Trophoblast cell (in vitro differentiated cells and primary cell): ENCODE data around the gene PTPN1.

Experiments used
- DNase-seq, 2 donors: peaks; one replicate each; pipeline ENCODE4 v3.0.0-alpha.2; 2016
- H2AFZ ChIP-seq: 2 replicates; pipeline ENCODE4 v1.6.1; 2013; ENCODE audit warnings: low read length, moderate library complexity, mild to moderate bottlenecking; ENCODE audit not compliant: insufficient read depth, poor library complexity
- H2AK5ac ChIP-seq: 2 replicates; pipeline ENCODE4 v1.6.1; 2013; ENCODE audit warnings: mild to moderate bottlenecking, low read length
- H2BK120ac ChIP-seq: 2 replicates; pipeline ENCODE4 v1.6.1; 2013; ENCODE audit warnings: low read length, mild to moderate bottlenecking, moderate library complexity; ENCODE audit not compliant: insufficient read depth, poor library complexity
- H2BK12ac ChIP-seq: 2 replicates; pipeline ENCODE4 v1.6.1; 2013; ENCODE audit warnings: mild to moderate bottlenecking, low read length, moderate library complexity
- H2BK5ac ChIP-seq: 2 replicates; pipeline ENCODE4 v1.6.1; 2013; ENCODE audit warnings: low read length, low read depth, moderate library complexity, mild to moderate bottlenecking; ENCODE audit not compliant: poor library complexity
- H3K14ac ChIP-seq: 2 replicates; pipeline ENCODE4 v1.6.1; 2013; ENCODE audit warnings: mild to moderate bottlenecking, low read length
- H3K18ac ChIP-seq: 2 replicates; pipeline ENCODE4 v1.6.1; 2013; ENCODE audit warnings: mild to moderate bottlenecking, low read length
- H3K23ac ChIP-seq: 2 replicates; pipeline ENCODE4 v1.6.1; 2013; ENCODE audit warnings: low read length
- H3K27ac ChIP-seq: 2 replicates; pipeline ENCODE4 v1.5.1; 2013; ENCODE audit warnings: low read depth, mild to moderate bottlenecking, inconsistent platforms, low read length, moderate library complexity
- H3K27me3 ChIP-seq: 2 replicates; pipeline ENCODE4 v1.6.1; 2013; ENCODE audit warnings: inconsistent platforms, mild to moderate bottlenecking, low read length, moderate library complexity; ENCODE audit not compliant: insufficient read depth
- H3K36me3 ChIP-seq, 2 experiments: 1 replicate in 1 of 2; 2 replicates in 1 of 2; pipeline ENCODE4 v1.6.1; 2013; ENCODE audit warnings: low read length in 2 of 2, mild to moderate bottlenecking in 2 of 2, moderate library complexity in 1 of 2; ENCODE audit not compliant: insufficient read depth in 2 of 2, control insufficient read depth in 1 of 2
- H3K4ac ChIP-seq: 2 replicates; pipeline ENCODE4 v1.6.1; 2013; ENCODE audit warnings: low read depth, mild to moderate bottlenecking, low read length, moderate library complexity
- H3K4me1 ChIP-seq, 2 experiments: 1 replicate in 1 of 2; 2 replicates in 1 of 2; pipeline ENCODE4 v1.6.1; 2013; ENCODE audit warnings: low read length in 2 of 2, mild to moderate bottlenecking in 2 of 2, moderate library complexity in 1 of 2; ENCODE audit not compliant: insufficient read depth in 2 of 2, control insufficient read depth in 1 of 2
- H3K4me2 ChIP-seq: 2 replicates; pipeline ENCODE4 v1.6.1; 2013; ENCODE audit warnings: inconsistent platforms, mild to moderate bottlenecking, low read length, moderate library complexity
- H3K4me3 ChIP-seq: 2 replicates; pipeline ENCODE4 v1.5.1; 2013; ENCODE audit warnings: mild to moderate bottlenecking, low read depth, low read length, inconsistent platforms
- H3K79me1 ChIP-seq: one replicate; pipeline ENCODE4 v1.6.1; 2013; ENCODE audit warnings: low read length
- H3K79me2 ChIP-seq: 2 replicates; pipeline ENCODE4 v1.6.1; 2013; ENCODE audit warnings: low read length, mild to moderate bottlenecking; ENCODE audit not compliant: control insufficient read depth, insufficient read depth, poor library complexity
- H3K9ac ChIP-seq: 2 replicates; pipeline ENCODE4 v1.6.1; 2013; ENCODE audit warnings: mild to moderate bottlenecking, low read length
- H3K9me3 ChIP-seq: 2 replicates; pipeline ENCODE4 v1.6.1; 2013; ENCODE audit warnings: low read depth, mild to moderate bottlenecking, control low read depth, inconsistent platforms, low read length; ENCODE audit not compliant: insufficient read depth
- H4K12ac ChIP-seq: 2 replicates; pipeline ENCODE4 v1.6.1; 2013; ENCODE audit warnings: low read depth, mild to moderate bottlenecking, low read length, moderate library complexity
- H4K8ac ChIP-seq: 2 replicates; pipeline ENCODE4 v1.6.1; 2013; ENCODE audit warnings: low read depth, mild to moderate bottlenecking, low read length, moderate library complexity
- H4K91ac ChIP-seq: one replicate; pipeline ENCODE4 v1.6.1; 2013; ENCODE audit warnings: low read depth, mild to moderate bottlenecking, low read length, moderate library complexity
- WGBS: extraction: QIAGEN DNeasy Blood & Tissue Kit; methylation state at CpG from one replicate; pipeline ENCODE4 v1.1.7; 2013; ENCODE audit warnings: missing lambda C conversion rate; ENCODE audit not compliant: insufficient read length, insufficient coverage; ENCODE audit errors: extremely low coverage; 5-methylcytosine and 5-hydroxymethylcytosine counted together

Gene PTPN1

DNA sequence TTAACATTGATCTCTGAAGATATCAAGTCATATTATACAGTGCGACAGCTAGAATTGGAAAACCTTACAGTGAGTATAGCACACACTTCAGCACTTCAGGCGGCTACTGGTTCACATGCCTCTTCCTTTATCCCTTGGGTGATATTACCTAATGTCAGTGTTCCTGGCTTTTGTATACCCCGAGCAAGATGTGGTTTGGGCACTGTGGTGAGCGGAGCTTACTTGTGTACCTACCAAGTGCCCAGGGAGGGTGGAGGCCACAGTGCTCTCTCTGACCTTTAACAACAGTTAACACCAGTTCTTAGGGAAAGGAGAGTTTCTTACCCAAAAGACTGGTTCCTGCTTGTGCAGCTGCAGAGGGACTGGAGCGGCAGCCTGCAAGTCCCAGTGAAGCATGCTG lies 64.4 kb downstream of the PTPN1 start:
- no peak overlapping the region for H3K14ac ChIP-seq
- no peaks in the 10 kb centered on the region for H3K27me3 ChIP-seq
- DNase-seq: no peak
- H4K8ac ChIP-seq: no peak overlapping the region
- no peak overlapping the region for H2AFZ ChIP-seq
- no peak overlapping the region for H3K18ac ChIP-seq
- H3K23ac ChIP-seq: no peak overlapping the region
- no peak overlapping the region for H2BK120ac ChIP-seq
- H4K12ac ChIP-seq: no peak overlapping the region
- H3K79me2 ChIP-seq: no peaks in the 10 kb centered on the region
- H3K9ac ChIP-seq: no peak overlapping the region
- no peak overlapping the region for H3K4me2 ChIP-seq
- H3K27ac ChIP-seq: no peak overlapping the region
- no peak overlapping the region for H2BK5ac ChIP-seq
- H3K79me1 ChIP-seq: peaks cover 2% of the 10 kb centered on the region
- H2AK5ac ChIP-seq: no peak overlapping the region
- peaks cover 37 to 42% of the 10 kb centered on the region in 2 experiments for H3K36me3 ChIP-seq
- no peaks in the 10 kb centered on the region for H3K9me3 ChIP-seq
- no peak overlapping the region for H2BK12ac ChIP-seq
- no CpG with 5 or more reads among the region's 5 CpGs for WGBS
- H4K91ac ChIP-seq: no peak overlapping the region
- peaks cover 3% of the 10 kb centered on the region in 2 experiments for H3K4me1 ChIP-seq
- H3K4ac ChIP-seq: no peak overlapping the region
- H3K4me3 ChIP-seq: no peak overlapping the region

DNA sequence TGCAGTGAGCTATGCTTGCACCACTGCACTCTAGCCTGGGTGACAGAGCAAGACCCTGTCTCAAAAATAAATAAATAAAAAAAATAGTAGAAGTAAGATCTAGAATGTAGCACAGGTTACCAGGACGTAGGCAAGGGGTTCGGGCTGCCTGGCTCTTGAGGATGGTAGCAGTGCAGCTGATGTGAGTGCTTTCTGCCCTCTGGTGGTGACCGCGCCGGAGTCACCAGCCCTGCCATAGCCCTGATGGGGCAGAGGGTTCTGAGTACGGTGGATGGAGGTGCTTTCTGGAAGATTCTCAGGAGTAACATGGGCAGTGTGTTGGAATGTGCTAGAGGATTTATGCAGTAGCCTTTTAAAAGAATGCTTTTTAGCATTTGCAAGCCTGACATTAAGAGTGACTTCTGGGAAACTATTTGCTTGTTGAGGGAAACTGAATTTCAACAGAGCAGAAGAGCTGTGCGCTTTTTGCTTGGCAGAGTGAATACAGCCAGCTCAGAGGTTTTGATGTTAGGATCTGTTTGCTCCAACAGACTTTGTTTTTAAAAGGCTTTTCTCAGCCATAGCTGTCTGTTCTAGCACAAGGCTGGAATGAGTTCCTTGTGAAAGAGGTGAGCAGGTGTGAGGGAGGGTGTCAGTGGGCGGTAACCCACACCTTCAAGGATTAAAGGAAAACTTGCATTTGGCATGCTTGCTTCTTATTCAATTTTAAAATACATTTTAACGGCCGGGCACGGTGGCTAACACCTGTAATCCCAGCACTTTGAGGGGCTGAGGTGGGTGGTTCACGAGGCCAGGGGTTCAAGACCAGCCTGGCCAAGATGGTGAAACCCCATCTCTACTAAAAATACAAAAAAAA lies 65.9 kb downstream of the PTPN1 start:
- no peak overlapping the region for H3K4me3 ChIP-seq

DNA sequence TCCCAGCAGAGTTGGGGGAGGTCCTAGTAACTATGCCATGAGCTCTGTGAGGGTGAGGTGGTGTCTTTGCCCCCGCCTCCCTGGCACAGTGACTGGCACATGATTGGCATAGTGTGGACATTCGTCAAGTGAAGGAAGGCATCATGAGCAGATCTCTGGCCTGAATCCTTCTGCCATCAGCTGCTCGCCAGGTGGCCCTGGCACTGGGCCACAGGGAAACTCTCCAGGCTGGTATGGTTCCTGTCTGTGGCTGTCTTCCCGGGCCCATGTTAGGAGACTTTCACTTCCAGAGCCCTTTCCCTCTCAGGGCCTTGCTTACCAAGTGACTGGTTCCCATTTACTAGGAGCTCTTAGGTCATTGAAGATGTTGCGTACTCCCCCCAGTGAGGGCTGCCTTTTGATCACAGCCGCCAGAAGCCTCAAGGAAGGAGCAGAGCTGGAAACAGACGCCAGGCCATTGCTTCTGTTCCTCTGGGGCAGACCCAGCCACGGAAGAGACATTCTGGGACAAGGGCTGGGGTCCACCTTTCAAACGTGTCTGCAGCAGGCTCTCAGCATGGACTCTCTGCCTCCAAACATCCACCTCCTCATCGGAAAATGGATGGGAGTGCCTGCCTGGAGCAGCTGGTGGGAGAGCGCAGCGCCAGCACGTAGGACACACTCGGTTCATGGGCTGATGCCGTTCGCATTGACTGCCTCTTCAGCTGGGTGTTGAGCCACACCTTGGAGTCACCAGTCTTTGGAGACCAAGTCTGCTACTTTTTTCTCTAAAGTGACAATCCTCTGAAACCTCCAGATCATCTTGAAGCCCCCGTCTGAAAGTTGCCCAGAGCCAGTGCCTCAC lies 67.2 kb downstream of the PTPN1 start:
- no peaks in the 10 kb centered on the region for H3K79me1 ChIP-seq
- H3K79me2 ChIP-seq: no peaks in the 10 kb centered on the region
- H3K27me3 ChIP-seq: no peaks in the 10 kb centered on the region
- H3K9ac ChIP-seq: no peak overlapping the region
- H2BK120ac ChIP-seq: no peak overlapping the region
- H2AK5ac ChIP-seq: no peak overlapping the region
- no peak overlapping the region for H3K18ac ChIP-seq
- H2AFZ ChIP-seq: no peak overlapping the region
- H4K12ac ChIP-seq: no peak overlapping the region
- no peak overlapping the region for H2BK5ac ChIP-seq
- H3K27ac ChIP-seq: no peak overlapping the region
- H3K14ac ChIP-seq: no peak overlapping the region
- H4K91ac ChIP-seq: no peak overlapping the region
- WGBS: no CpG with 5 or more reads among the region's 17 CpGs
- no peaks in the 10 kb centered on the region for H3K4me1 ChIP-seq
- no peak overlapping the region for H3K4me2 ChIP-seq
- H3K4me3 ChIP-seq: no peak overlapping the region
- H2BK12ac ChIP-seq: no peak overlapping the region
- H3K36me3 ChIP-seq: peaks cover 57 to 62% of the 10 kb centered on the region in 2 experiments
- no peak overlapping the region for H4K8ac ChIP-seq
- no peaks in the 10 kb centered on the region for H3K9me3 ChIP-seq
- no peak overlapping the region for H3K4ac ChIP-seq
- DNase-seq: no peak
- H3K23ac ChIP-seq: no peak overlapping the region

More for the DNA sequence above, 65.9 kb downstream of the PTPN1 start:
- Histone ChIP-seq H4K8ac (no peak overlapping the region), H3K18ac (no peak overlapping the region), H3K4me1 (no peaks in the 10 kb centered on the region), H2BK12ac (no peak overlapping the region), H2BK120ac (no peak overlapping the region), H3K27ac (no peak overlapping the region), H3K36me3 (peaks cover 49 to 56% of the 10 kb centered on the region in 2 experiments), H3K23ac (no peak overlapping the region), H4K12ac (no peak overlapping the region), H3K9me3 (no peaks in the 10 kb centered on the region), H2BK5ac (no peak overlapping the region), H3K4me2 (no peak overlapping the region), H4K91ac (no peak overlapping the region), H3K79me2 (no peaks in the 10 kb centered on the region), H3K9ac (no peak overlapping the region), H3K27me3 (no peaks in the 10 kb centered on the region), H3K14ac (no peak overlapping the region), H3K79me1 (no peaks in the 10 kb centered on the region), H3K4ac (no peak overlapping the region), H2AK5ac (no peak overlapping the region), H2AFZ (no peak overlapping the region)
- no CpG with 5 or more reads among the region's 12 CpGs for WGBS
- DNase-seq: peak; percentile 56 to 72

DNA sequence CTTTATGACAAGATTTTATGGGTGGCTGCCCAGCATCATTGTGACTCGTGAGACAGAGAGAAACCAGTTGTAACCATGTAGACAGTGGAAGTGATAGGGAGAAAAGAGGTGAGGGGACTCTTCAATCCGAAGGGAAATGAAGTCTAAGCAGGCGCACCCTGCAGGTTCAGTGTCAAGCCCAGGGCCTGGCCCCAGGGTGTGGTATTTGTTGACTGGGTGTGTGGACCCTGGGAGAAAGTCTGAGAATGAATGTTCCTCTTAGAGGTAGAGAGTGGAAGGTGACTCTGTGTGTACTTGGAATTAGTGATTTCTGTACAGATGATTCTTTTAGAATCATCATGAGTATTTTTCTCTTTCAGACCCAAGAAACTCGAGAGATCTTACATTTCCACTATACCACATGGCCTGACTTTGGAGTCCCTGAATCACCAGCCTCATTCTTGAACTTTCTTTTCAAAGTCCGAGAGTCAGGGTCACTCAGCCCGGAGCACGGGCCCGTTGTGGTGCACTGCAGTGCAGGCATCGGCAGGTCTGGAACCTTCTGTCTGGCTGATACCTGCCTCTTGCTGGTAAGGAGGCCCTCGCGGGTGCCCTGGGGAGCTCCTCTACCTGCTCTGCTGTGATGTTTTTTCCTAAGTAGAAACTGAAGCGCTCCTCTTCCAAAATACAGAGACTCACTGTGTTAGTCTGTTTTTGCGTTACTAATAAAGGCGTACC lies 68.0 kb downstream of the PTPN1 start:
- H4K91ac ChIP-seq: no peak overlapping the region
- peaks cover 62 to 69% of the 10 kb centered on the region in 2 experiments for H3K36me3 ChIP-seq

More for the DNA sequence above, 68.0 kb downstream of the PTPN1 start:
- no peaks in the 10 kb centered on the region for H3K27me3 ChIP-seq
- DNase-seq: no peak
- no peak overlapping the region for H3K4ac ChIP-seq
- no peak overlapping the region for H3K9ac ChIP-seq
- H3K9me3 ChIP-seq: no peaks in the 10 kb centered on the region
- H3K79me2 ChIP-seq: no peaks in the 10 kb centered on the region
- no peak overlapping the region for H2BK120ac ChIP-seq
- no peak overlapping the region for H3K4me3 ChIP-seq
- H3K23ac ChIP-seq: no peak overlapping the region
- H3K14ac ChIP-seq: no peak overlapping the region
- H2BK5ac ChIP-seq: no peak overlapping the region
- H4K8ac ChIP-seq: no peak overlapping the region
- no peak overlapping the region for H2AFZ ChIP-seq
- H2AK5ac ChIP-seq: no peak overlapping the region
- no peaks in the 10 kb centered on the region for H3K4me1 ChIP-seq
- H2BK12ac ChIP-seq: no peak overlapping the region
- WGBS: no CpG with 5 or more reads among the region's 14 CpGs
- H4K12ac ChIP-seq: no peak overlapping the region
- H3K4me2 ChIP-seq: no peak overlapping the region
- H3K18ac ChIP-seq: no peak overlapping the region
- no peak overlapping the region for H3K27ac ChIP-seq
- H3K79me1 ChIP-seq: no peaks in the 10 kb centered on the region
